ENCODE measurements around the gene ELOVL6.

GRCh38 chr4:110062166-110062565, 136.2 kb downstream of the ELOVL6 start:
- TF ChIP-seq POLR2A (IDR thresholded peaks at IDR 0.05) (no peak), CTCF (IDR thresholded peaks at IDR 0.05) (no peak)

Measured in testis (tissue), 2 donors.